ENCODE measurements around the gene FSHR.

- TF ChIP-seq POLR2A (IDR thresholded peaks at IDR 0.05) (no peak), POLR2AphosphoS5 (IDR thresholded peaks at IDR 0.05) (no peak)
- TF ChIP-seq, protein P1, sequence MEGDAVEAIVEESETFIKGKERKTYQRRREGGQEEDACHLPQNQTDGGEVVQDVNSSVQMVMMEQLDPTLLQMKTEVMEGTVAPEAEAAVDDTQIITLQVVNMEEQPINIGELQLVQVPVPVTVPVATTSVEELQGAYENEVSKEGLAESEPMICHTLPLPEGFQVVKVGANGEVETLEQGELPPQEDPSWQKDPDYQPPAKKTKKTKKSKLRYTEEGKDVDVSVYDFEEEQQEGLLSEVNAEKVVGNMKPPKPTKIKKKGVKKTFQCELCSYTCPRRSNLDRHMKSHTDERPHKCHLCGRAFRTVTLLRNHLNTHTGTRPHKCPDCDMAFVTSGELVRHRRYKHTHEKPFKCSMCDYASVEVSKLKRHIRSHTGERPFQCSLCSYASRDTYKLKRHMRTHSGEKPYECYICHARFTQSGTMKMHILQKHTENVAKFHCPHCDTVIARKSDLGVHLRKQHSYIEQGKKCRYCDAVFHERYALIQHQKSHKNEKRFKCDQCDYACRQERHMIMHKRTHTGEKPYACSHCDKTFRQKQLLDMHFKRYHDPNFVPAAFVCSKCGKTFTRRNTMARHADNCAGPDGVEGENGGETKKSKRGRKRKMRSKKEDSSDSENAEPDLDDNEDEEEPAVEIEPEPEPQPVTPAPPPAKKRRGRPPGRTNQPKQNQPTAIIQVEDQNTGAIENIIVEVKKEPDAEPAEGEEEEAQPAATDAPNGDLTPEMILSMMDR (IDR thresholded peaks at IDR 0.05), result no peak
Measured at GRCh38 chr2:49186050-49186648, 31.8 kb upstream of the FSHR start.

Measured in sigmoid colon (tissue), 4 donors.